Ascending aorta (tissue), 2 donors: ENCODE results near the gene TMEM109. TPM values are rescaled to one million over a fixed set of nuclear protein-coding genes. Genes with fewer than 3 reads are reported as not detected.

Source experiments
- DNase-seq, 2 donors: peaks; one replicate each; pipeline ENCODE4 v3.0.0-alpha.2; 2019; ENCODE audit warnings: low spot score in 2 of 2
- H3K27ac ChIP-seq, 2 donors: fragments of 200-600 bp; sonication (generic); one replicate each; pipeline ENCODE4 v1.5.1; 2016 to 2017; ENCODE audit warnings: mild to moderate bottlenecking in 1 of 2
- H3K27me3 ChIP-seq: fragments of 200-600 bp; sonication (generic); one replicate; pipeline ENCODE4 v1.5.1; 2017
- H3K36me3 ChIP-seq, 2 donors: fragments of 200-600 bp; sonication (generic); one replicate each; pipeline ENCODE4 v1.5.1; 2016
- H3K4me1 ChIP-seq, 2 donors: fragments of 200-600 bp; sonication (generic); one replicate each; pipeline ENCODE4 v1.5.1; 2016 to 2017; ENCODE audit warnings: mild to moderate bottlenecking in 1 of 2
- H3K4me3 ChIP-seq, 2 donors: fragments of 200-600 bp; sonication (generic); one replicate each; pipeline ENCODE4 v1.5.1; 2016 to 2017; ENCODE audit warnings: mild to moderate bottlenecking in 1 of 2
- H3K9me3 ChIP-seq, 2 donors: fragments of 200-600 bp; sonication (generic); one replicate each; pipeline ENCODE4 v1.5.1; 2016
- CTCF ChIP-seq, 3 experiments: fragments of 200-600 bp in 2 of 3; fragments of 450-650 bp in 1 of 3; sonication (generic) in 2 of 3; IDR thresholded peaks; one replicate each; pipeline ENCODE4 v1.5.1; 2016 to 2019; ENCODE audit warnings: antibody characterized with exemption in 3 of 3, mild to moderate bottlenecking in 1 of 3, moderate library complexity in 1 of 3
- intact Hi-C: fragments of 100-400 bp; cut with DNase I; formaldehyde crosslinking; loops from one replicate; pipeline ENCODE4 v1.15.1; 2023
- total RNA-seq: library from RNA; depleted of rRNA; stranded (reverse); fragments of >200 nt; gene quantifications from one replicate; pipeline ENCODE4 v1.1.0, GENCODE V29; 2016

TMEM109 gene
- total RNA-seq, 1 donor from 2014 or later, result 238 TPM

DNA sequence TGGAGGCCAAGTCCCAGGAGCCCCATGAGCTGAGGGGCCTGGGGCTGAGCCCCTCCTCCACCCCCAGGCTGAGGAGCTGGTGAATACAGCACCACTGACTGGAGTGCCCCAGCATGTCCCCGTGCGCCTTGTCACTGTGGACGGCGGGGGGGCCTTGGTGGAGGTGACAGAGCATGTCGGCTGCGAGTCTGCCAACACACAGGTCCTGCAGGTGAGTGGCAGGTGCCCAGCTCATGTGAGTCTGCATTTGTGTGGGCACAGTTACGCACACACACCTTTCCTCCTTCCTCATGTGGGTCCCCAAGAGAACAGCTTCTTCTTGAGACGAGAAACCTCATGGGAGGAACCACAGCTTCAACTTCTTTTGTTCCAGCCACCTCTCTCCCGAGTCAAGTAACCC lies 18.0 kb downstream of the TMEM109 start:
- intact Hi-C loops, result no loop called here

DNA sequence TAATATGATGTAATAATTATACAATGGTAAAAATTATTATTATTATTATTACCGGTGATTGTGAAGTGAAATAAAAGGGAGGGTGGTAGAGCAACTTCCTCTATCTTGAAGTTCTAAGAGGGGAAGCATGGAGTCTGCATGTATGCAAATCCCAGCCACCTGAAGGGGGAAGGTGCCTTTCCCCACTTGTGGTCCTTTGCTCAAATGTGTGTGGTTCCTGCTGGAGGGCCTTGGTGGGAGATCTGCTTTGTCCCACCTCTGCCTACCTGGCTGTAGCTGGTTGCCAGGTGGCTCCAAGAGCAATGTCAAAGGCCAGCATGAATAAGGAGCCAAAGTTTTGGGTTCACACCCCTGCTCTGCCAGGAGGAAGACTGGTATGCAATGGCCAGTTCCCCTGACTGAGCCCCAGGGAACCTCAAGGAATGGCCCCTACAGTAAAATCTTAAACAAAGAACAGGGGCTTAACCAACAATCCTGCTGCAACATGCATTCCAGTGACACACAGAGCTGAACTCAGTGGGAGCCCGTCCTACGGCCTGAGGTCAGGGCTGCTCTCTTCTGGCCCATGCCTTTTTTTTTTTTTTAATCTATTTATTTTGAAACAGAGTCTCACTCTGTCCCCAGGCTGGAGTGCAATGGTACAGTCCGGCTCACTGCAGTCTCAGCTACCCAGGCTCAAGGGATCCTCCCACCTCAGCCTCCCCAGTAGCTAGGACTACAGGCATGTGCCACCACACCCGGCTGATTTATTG lies 18.8 kb downstream of the TMEM109 start:
- no peak for TF ChIP-seq CTCF (IDR thresholded peaks at IDR 0.05)
- Histone ChIP-seq H3K27ac (no peak overlapping the region), H3K27me3 (no peaks in the 10 kb centered on the region), H3K9me3 (no peaks in the 10 kb centered on the region), H3K4me1 (no peaks in the 10 kb centered on the region), H3K4me3 (no peak overlapping the region), H3K36me3 (peaks cover 0 to 4% of the 10 kb centered on the region in 2 donors)
- no peak for DNase-seq
- intact Hi-C loops, result no loop called here

More for the DNA sequence above, 18.0 kb downstream of the TMEM109 start:
- DNase-seq, result no peak
- Histone ChIP-seq H3K4me3 (no peak overlapping the region), H3K9me3 (no peaks in the 10 kb centered on the region), H3K4me1 (no peaks in the 10 kb centered on the region), H3K36me3 (no peaks in the 10 kb centered on the region), H3K27me3 (no peaks in the 10 kb centered on the region), H3K27ac (no peak overlapping the region)
- TF ChIP-seq CTCF (IDR thresholded peaks at IDR 0.05), result no peak

DNA sequence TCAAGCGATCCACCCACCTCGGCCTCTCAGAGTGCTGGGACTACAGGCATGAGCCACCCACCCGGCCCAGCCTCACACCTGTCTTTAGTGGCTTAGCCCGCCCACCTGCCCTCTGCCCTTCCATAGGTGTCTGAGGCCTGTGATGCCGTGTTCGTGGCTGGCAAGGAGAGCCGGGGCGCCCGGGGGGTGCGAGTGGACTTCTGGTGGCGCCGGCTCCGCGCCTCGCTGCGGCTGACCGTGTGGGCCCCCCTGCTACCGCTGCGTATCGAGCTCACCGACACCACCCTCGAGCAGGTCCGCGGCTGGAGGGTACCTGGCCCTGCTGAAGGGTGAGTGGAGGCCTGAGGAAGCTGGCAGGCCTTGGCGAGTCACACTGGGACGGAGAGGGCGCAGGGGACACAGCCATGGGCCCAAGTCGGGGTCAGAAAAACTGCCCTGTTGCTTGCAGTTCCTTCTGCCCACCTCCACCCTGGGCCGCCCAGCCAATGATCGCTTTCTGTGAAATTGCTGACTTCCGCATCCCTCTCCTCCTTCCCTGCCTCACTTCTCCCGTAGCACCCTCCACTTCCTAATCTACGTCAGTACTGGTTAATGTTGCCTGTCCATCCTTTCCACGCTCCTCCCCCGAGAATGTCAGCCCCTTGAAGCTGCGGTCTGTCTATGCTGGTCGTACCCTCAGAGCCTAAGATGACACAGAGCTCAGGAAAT lies 19.6 kb downstream of the TMEM109 start:
- no peak overlapping the region for H3K4me3 ChIP-seq
- TF ChIP-seq CTCF (IDR thresholded peaks at IDR 0.05), result no peak
- DNase-seq, result no peak

GRCh38 chr11:60934124-60934789 lies 20.3 kb downstream of the TMEM109 start:
- DNase-seq, result no peak
- H3K9me3 ChIP-seq, result no peaks in the 10 kb centered on the region
- no peak overlapping the region for H3K27ac ChIP-seq
- TF ChIP-seq CTCF (IDR thresholded peaks at IDR 0.05), result no peak
- H3K27me3 ChIP-seq, result no peaks in the 10 kb centered on the region
- H3K36me3 ChIP-seq, result peaks cover 5 to 14% of the 10 kb centered on the region in 2 donors
- intact Hi-C loops, result no loop called here
- H3K4me1 ChIP-seq, result no peaks in the 10 kb centered on the region
- no peak overlapping the region for H3K4me3 ChIP-seq

More for the DNA sequence above, 19.6 kb downstream of the TMEM109 start:
- H3K27me3 ChIP-seq, result no peaks in the 10 kb centered on the region
- intact Hi-C loops, result no loop called here
- no peaks in the 10 kb centered on the region for H3K4me1 ChIP-seq
- no peaks in the 10 kb centered on the region for H3K9me3 ChIP-seq
- no peak overlapping the region for H3K27ac ChIP-seq
- H3K36me3 ChIP-seq, result peaks cover 0 to 7% of the 10 kb centered on the region in 2 donors

DNA sequence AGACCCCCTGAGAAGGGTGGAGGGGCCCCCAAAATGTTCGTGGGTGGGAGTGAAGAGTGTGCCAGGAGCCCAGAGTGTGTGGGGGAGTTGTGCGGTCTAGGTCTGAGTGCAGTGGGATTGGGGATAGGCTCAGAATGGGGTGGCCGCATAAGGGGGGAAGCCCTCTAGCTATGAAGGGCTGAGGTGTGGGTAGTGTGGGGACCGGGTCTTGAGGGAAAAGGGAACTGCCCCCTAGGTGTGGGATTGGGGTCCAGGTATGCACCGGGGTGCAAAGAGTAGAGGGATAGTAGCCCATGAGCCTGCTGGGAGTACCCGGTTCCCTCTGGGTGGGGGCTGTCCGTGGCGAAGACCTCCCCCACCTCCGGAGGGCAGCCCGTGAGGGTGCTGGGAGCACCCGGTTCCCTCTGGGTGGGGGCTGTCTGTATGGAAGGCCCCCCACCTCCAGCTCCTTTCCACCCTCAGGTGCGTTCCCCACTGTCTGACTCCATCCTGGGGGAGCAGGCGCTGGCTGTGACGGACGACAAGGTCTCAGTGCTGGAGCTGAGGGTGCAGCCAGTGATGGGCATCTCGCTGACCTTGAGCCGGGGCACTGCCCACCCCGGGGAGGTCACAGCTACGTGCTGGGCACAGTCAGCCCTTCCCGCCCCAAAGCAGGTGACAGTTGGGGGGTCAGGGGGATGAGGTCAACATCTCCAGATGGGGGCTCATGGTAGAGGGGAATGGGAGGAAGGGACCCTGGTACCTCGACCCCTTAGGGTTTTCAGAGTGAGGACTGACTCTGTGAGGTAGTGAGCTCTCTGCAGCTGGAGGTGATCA lies 21.0 kb downstream of the TMEM109 start:
- no peak for DNase-seq
- Histone ChIP-seq H3K27ac (no peak overlapping the region), H3K27me3 (no peaks in the 10 kb centered on the region), H3K9me3 (no peaks in the 10 kb centered on the region), H3K4me3 (no peak overlapping the region), H3K36me3 (peaks cover 8 to 17% of the 10 kb centered on the region in 2 donors), H3K4me1 (no peaks in the 10 kb centered on the region)
- intact Hi-C loops, result no loop called here
- no peak for TF ChIP-seq CTCF (IDR thresholded peaks at IDR 0.05)
